Measurements from ENCODE around the gene CATSPERD. TPM values are rescaled to one million over a fixed set of nuclear protein-coding genes. Genes with fewer than 3 reads are reported as not detected.

The CATSPERD gene
- total RNA-seq, 1 experiment from 2014 or later: not detected

DNA sequence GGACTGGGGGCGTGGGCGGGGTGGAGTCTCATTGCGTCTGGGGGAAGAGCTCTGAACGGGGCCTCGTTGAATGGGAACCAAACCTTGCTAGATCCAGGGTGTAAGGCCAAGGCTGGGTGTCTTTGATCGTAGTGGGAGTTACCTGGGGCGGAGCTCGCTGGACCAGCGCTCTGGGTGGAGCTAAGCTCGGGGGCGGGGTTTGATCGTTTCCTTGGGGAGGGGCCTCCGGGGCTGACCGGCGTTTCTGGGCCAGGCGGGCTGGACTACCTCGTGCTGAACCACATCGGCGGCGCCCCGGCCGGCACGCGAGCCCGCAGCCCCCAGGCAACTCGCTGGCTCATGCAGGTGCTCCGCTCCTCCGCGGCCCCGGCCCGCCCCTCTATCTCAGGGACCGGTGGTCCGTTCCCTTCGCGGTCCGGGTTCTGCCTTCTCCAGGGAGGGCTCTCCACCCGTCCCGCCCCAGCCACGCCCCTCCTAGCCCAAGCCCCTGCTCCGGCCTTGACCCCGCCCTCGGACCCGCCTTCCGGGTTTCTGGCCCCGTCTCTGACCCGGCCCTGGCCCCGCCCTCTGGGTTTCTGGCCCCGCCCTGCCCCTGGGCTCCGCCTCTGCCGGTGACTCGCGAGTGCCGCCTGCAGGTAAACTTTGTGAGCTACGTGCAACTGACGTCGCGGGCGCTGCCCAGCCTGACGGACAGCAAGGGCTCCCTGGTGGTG is 33.6 kb upstream of the CATSPERD start:
- Histone ChIP-seq H2AFZ (ENCODE audit: low read length) (no peak overlapping the region), H4K8ac (replicated peaks; ENCODE audit: insufficient read length, low read depth, low read length) (no peak overlapping the region), H3K4me2 (ENCODE audit: insufficient read depth, insufficient read length, low read length) (peak overlapping the region; percentile 9), H3K9ac (ENCODE audit: extremely low read depth, insufficient read length, low read length) (no peak overlapping the region), H2AK5ac (ENCODE audit: insufficient read length, low read length) (no peak overlapping the region), H3K56ac (ENCODE audit: insufficient read length, low read depth, low read length) (no peak overlapping the region), H3K23me2 (ENCODE audit: insufficient read length, low read depth, low read length, poor library complexity, severe bottlenecking) (peaks cover 6% of the 10 kb centered on the region), H3K18ac (ENCODE audit: insufficient read length, low read depth, low read length) (no peak overlapping the region), H3K14ac (ENCODE audit: insufficient read depth, low read length) (no peak overlapping the region), H2BK120ac (ENCODE audit: low read depth, low read length, poor library complexity, severe bottlenecking) (no peak overlapping the region), H3K4me1 (ENCODE audit: insufficient read depth, low read length) (no peaks in the 10 kb centered on the region), H3T11ph (ENCODE audit: low read length) (no peak overlapping the region), H3K9me3 (ENCODE audit: control insufficient read depth, low read depth, low read length) (no peaks in the 10 kb centered on the region), H4K5ac (ENCODE audit: insufficient read length, low read depth, low read length) (no peak overlapping the region), H3K23ac (ENCODE audit: insufficient read length, low read depth, low read length) (no peak overlapping the region), H3K79me2 (ENCODE audit: insufficient read depth, low read length) (peaks cover 11% of the 10 kb centered on the region; the same call in 1 of the 2 replicates), H2BK5ac (ENCODE audit: insufficient read length, low read length) (no peak overlapping the region), H4K20me1 (ENCODE audit: control insufficient read depth, insufficient read depth, insufficient read length) (no peaks in the 10 kb centered on the region), H2BK12ac (ENCODE audit: insufficient read length, low read depth, low read length) (no peak overlapping the region), H3K79me1 (ENCODE audit: insufficient read depth, low read depth, low read length, poor library complexity, severe bottlenecking) (no peaks in the 10 kb centered on the region), H4K91ac (ENCODE audit: insufficient read length, low read depth, low read length) (no peak overlapping the region), H3K27me3 (ENCODE audit: insufficient read depth, low read length) (no peaks in the 10 kb centered on the region), H3K27ac (ENCODE audit: insufficient read length, low read depth, low read length) (no peak overlapping the region), H2BK20ac (ENCODE audit: low read depth, low read length, poor library complexity, severe bottlenecking) (no peak overlapping the region), H2BK15ac (ENCODE audit: low read depth, low read length) (no peak overlapping the region), H3K4ac (ENCODE audit: low read depth, low read length) (no peak overlapping the region)
- Mint-ChIP-seq H3K36me3 (ENCODE audit: insufficient read depth in 1 of 3, low read depth in 3 of 3) (peaks cover 9 to 16% (median 9%) of the 10 kb centered on the region in 3 experiments), H3K27ac (peak overlapping the region; percentile 51 to 83 (median 64); a peak in 3 of 7 replicates), H3K27me3 (ENCODE audit: low read depth) (peaks cover 8% of the 10 kb centered on the region), H3K4me3 (peak overlapping the region; percentile 60 to 81), H3K4me1 (peaks cover 8 to 16% of the 10 kb centered on the region in 2 experiments), H3K9me3 (peaks cover 5 to 6% of the 10 kb centered on the region in 2 experiments; a peak in 2 of 5 replicates)
- TF ChIP-seq, protein P1, sequence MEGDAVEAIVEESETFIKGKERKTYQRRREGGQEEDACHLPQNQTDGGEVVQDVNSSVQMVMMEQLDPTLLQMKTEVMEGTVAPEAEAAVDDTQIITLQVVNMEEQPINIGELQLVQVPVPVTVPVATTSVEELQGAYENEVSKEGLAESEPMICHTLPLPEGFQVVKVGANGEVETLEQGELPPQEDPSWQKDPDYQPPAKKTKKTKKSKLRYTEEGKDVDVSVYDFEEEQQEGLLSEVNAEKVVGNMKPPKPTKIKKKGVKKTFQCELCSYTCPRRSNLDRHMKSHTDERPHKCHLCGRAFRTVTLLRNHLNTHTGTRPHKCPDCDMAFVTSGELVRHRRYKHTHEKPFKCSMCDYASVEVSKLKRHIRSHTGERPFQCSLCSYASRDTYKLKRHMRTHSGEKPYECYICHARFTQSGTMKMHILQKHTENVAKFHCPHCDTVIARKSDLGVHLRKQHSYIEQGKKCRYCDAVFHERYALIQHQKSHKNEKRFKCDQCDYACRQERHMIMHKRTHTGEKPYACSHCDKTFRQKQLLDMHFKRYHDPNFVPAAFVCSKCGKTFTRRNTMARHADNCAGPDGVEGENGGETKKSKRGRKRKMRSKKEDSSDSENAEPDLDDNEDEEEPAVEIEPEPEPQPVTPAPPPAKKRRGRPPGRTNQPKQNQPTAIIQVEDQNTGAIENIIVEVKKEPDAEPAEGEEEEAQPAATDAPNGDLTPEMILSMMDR (conservative IDR thresholded peaks at IDR 0.05): peak; percentile 86
- peak; percentile 97 for DNase-seq
- no CpG with 5 or more reads among the region's 59 CpGs for WGBS (ENCODE audit: extremely low coverage, insufficient read length, low lambda C conversion rate)

Measured in H9 (cell line).